Epithelial cell of alveolus of lung (primary cell): ENCODE results near the gene DHRS7. TPM values are rescaled to one million over a fixed set of nuclear protein-coding genes. Genes with fewer than 3 reads are reported as not detected.

Experiments used
- total RNA-seq: library from RNA; depleted of rRNA; stranded (reverse); fragments of >200 nt; gene quantifications from 2 replicates; pipeline ENCODE4 v1.2.1, GENCODE V29; 2015

The DHRS7 gene, protein sequence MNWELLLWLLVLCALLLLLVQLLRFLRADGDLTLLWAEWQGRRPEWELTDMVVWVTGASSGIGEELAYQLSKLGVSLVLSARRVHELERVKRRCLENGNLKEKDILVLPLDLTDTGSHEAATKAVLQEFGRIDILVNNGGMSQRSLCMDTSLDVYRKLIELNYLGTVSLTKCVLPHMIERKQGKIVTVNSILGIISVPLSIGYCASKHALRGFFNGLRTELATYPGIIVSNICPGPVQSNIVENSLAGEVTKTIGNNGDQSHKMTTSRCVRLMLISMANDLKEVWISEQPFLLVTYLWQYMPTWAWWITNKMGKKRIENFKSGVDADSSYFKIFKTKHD
- 60.6 and 77.8 TPM in 2 replicates for total RNA-seq

DNA sequence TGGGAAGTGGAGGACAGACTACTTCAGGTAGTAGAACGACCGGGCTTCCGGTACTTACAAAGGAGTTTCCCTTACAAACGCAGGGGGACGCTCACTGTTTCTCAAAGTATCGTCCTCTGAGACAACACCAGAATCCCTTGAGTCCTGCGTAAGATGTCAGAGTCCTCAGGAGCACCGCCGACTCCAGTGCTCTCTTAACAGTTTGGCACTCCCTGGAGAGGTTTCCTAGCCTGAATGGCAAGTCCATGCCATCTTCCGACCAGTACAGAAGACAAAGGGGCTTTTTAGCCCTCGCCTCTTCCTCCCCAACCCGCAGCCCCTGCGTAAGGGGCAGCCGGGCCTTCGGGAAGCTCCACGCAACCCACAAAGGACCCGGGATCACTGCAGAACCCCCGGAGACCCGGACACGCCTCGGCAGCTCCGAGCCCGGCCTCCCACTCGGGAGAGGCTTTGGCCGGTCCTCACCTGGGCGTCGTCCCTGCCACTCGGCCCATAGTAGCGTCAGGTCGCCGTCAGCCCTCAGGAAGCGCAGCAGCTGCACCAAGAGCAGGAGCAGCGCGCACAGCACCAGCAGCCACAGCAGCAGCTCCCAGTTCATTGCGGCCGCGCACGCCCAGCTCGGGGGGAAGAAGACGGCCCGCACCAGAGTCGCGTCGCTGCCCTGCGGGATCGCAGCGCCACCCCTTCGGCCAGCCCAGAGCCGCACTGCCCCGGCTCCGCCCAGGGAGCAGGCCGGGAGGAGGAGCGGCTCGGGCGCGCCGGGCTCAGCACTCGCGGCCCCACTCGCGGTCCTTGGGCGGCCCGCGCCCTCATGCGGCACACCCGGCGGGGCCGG lies at the start of gene DHRS7:
Gene DHRS7, minus strand, starts transcription at position 687 of the 835 bp plus-strand sequence. Its CDS starts 89 bp downstream, at position 598.

Other genes starting within 250 kb of the DHRS7 start
- gene LRRC9, start 245.3 kb downstream of the DHRS7 start, total RNA-seq, result not detected in 2 replicates
- gene PCNX4, start 73.5 kb downstream of the DHRS7 start, total RNA-seq, result 50.0 and 55.8 TPM in 2 replicates
- gene PPM1A, start 83.8 kb upstream of the DHRS7 start, total RNA-seq, result 13.6 and 20.7 TPM in 2 replicates